CD14-positive monocyte (primary cell): ENCODE results near the gene ENPP6. TPM values are rescaled to one million over a fixed set of nuclear protein-coding genes. Genes with fewer than 3 reads are reported as not detected.

Source experiments
- DNase-seq, 3 donors: peaks; one replicate each; pipeline ENCODE4 v3.0.0-alpha.2; 2011 to 2022
- H2AFZ ChIP-seq: 2 replicates; pipeline ENCODE4 v1.6.0; 2012; ENCODE audit warnings: mild to moderate bottlenecking, low read depth, low read length, inconsistent platforms; ENCODE audit not compliant: insufficient read depth, poor library complexity, severe bottlenecking
- H3K27ac ChIP-seq, 2 donors: 1 replicate in 1 of 2; 2 replicates in 1 of 2; pipeline ENCODE4 v1.5.1; 2012 to 2013; ENCODE audit warnings: low read length in 2 of 2, control low read depth in 1 of 2, inconsistent platforms in 1 of 2, low read depth in 1 of 2, mild to moderate bottlenecking in 1 of 2
- H3K27me3 ChIP-seq, 2 donors: one replicate each; pipeline versions ENCODE4 v1.6.0 to v1.6.1; 2011 to 2013; ENCODE audit warnings: low read length in 2 of 2; ENCODE audit not compliant: control insufficient read depth in 2 of 2, insufficient read depth in 2 of 2
- H3K36me3 ChIP-seq, 2 donors: replicated peaks in 1 of 2; 1 replicate in 1 of 2; 2 replicates in 1 of 2; pipeline versions ENCODE4 v1.5.1 to v1.6.1; 2012 to 2013; ENCODE audit warnings: low read length in 2 of 2, control low read depth in 1 of 2, inconsistent platforms in 1 of 2, mild to moderate bottlenecking in 1 of 2; ENCODE audit not compliant: insufficient read depth in 2 of 2, control insufficient read depth in 1 of 2
- H3K4me1 ChIP-seq, 2 donors: 1 replicate in 1 of 2; 2 replicates in 1 of 2; pipeline versions ENCODE4 v1.5.1 to v1.6.1; 2012 to 2013; ENCODE audit warnings: low read length in 2 of 2, control low read depth in 1 of 2, inconsistent platforms in 1 of 2, mild to moderate bottlenecking in 1 of 2, moderate library complexity in 1 of 2; ENCODE audit not compliant: insufficient read depth in 2 of 2, control insufficient read depth in 1 of 2
- H3K4me2 ChIP-seq: replicated peaks from 2 replicates; pipeline ENCODE3; 2012; ENCODE audit warnings: low read length, moderate library complexity, mild to moderate bottlenecking; ENCODE audit not compliant: poor library complexity, severe bottlenecking; ENCODE audit errors: extremely low read depth
- H3K4me3 ChIP-seq, 3 experiments: fragments of 200-600 bp in 1 of 3; sonication (generic) in 1 of 3; replicated peaks in 1 of 3; 1 replicate in 2 of 3; 2 replicates in 1 of 3; pipeline ENCODE4 v1.5.1; 2011 to 2013; ENCODE audit warnings: low read length in 3 of 3, mild to moderate bottlenecking in 3 of 3, control low read depth in 2 of 3, low read depth in 2 of 3, inconsistent platforms in 1 of 3, moderate library complexity in 1 of 3
- H3K79me2 ChIP-seq: 2 replicates; pipeline ENCODE4 v1.6.0; 2012; ENCODE audit warnings: mild to moderate bottlenecking, control low read depth, inconsistent platforms, low read length, moderate library complexity; ENCODE audit not compliant: insufficient read depth
- H3K9ac ChIP-seq: 2 replicates; pipeline ENCODE4 v1.6.0; 2017; ENCODE audit warnings: low read length, mild to moderate bottlenecking; ENCODE audit not compliant: insufficient read depth, poor library complexity, severe bottlenecking
- H3K9me3 ChIP-seq, 2 donors: replicated peaks in 1 of 2; 1 replicate in 1 of 2; 2 replicates in 1 of 2; pipeline versions ENCODE4 v1.5.1 to v1.6.1; 2012 to 2013; ENCODE audit warnings: low read length in 2 of 2, control low read depth in 1 of 2; ENCODE audit not compliant: control insufficient read depth in 1 of 2, insufficient read depth in 1 of 2
- H4K20me1 ChIP-seq: 2 replicates; pipeline ENCODE4 v1.6.0; 2012; ENCODE audit warnings: mild to moderate bottlenecking, low read length, control low read depth, moderate library complexity; ENCODE audit not compliant: insufficient read depth
- H3K27ac Mint-ChIP-seq, 7 donors: one replicate each; pipeline ENCODE4 v1.8.0; 2020; ENCODE audit warnings: mild to moderate bottlenecking in 7 of 7, mixed read lengths in 7 of 7, moderate library complexity in 6 of 7, inconsistent platforms in 2 of 7
- H3K27me3 Mint-ChIP-seq, 3 donors: one replicate each; pipeline ENCODE4 v1.8.0; 2021 to 2022; ENCODE audit warnings: low read depth in 3 of 3, mild to moderate bottlenecking in 3 of 3, mixed read lengths in 3 of 3, moderate library complexity in 3 of 3, inconsistent platforms in 1 of 3
- H3K36me3 Mint-ChIP-seq, 2 donors: one replicate each; pipeline ENCODE4 v1.8.0; 2020; ENCODE audit warnings: mixed read lengths in 2 of 2, inconsistent platforms in 1 of 2, mild to moderate bottlenecking in 1 of 2
- H3K4me1 Mint-ChIP-seq: one replicate; pipeline ENCODE4 v1.8.0; 2020; ENCODE audit warnings: mild to moderate bottlenecking, mixed read lengths
- H3K4me3 Mint-ChIP-seq, 2 donors: one replicate each; pipeline ENCODE4 v1.8.0; 2020; ENCODE audit warnings: mild to moderate bottlenecking in 2 of 2, mixed read lengths in 2 of 2, moderate library complexity in 1 of 2
- H3K9me3 Mint-ChIP-seq, 7 donors: one replicate each; pipeline ENCODE4 v1.8.0; 2020 to 2022; ENCODE audit warnings: mixed read lengths in 7 of 7, mild to moderate bottlenecking in 6 of 7, moderate library complexity in 6 of 7, inconsistent platforms in 2 of 7
- WGBS: methylation state at CpG from one replicate; pipeline ENCODE4 v1.1.5; 2013; ENCODE audit warnings: missing lambda C conversion rate; ENCODE audit not compliant: insufficient coverage; 5-methylcytosine and 5-hydroxymethylcytosine counted together
- intact Hi-C, 2 donors: fragments of 100-400 bp; cut with micrococcal nuclease; formaldehyde crosslinking; loops; one replicate each; pipeline versions ENCODE4 v1.15.0 to v1.15.1; 2023
- polyA plus RNA-seq, 3 donors: library from polyadenylated mRNA; depleted of rRNA in 1 of 3; unstranded in 2 of 3; stranded (reverse) in 1 of 3; fragments of 300-500 nt in 2 of 3; fragments of >200 nt in 1 of 3; fragmentation: Illumina TruSeq in 2 of 3; gene quantifications; 1 replicate in 2 of 3; 2 replicates in 1 of 3; pipeline ENCODE4 v1.2.3, GENCODE V29; 2012 to 2021
- TF ChIP-seq, protein P1 (sequence below): fragments of 200-600 bp; IDR thresholded peaks from one replicate; pipeline ENCODE4 v1.8.0; 2022; ENCODE audit warnings: antibody characterized with exemption, mild to moderate bottlenecking

ENPP6 gene
- polyA plus RNA-seq, 3 donors = 0.05 TPM; not detected in 2

DNA sequence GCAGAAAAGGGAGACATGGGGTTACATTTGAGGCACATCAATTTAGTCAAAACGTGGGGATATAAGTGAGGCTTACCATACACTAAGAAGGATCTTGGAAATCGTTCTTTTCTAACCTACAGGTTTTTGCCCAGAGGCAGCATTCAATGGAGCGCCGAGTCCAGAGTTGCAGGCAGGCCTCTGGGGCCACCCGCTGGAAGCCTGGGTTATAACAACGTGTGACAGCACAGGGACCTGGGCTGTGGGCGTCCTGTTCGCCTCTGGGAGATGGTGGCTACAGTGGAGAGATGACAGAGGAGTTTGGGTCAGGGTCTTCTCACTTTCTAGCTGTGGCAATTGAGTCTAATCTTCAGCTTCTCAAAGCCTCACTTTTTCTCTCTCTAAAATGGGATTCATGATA is 53.9 kb downstream of the ENPP6 start:
- Histone ChIP-seq H3K79me2 (no peaks in the 10 kb centered on the region), H3K9me3 (no peaks in the 10 kb centered on the region), H3K4me2 (no peak overlapping the region), H3K9ac (no peak overlapping the region), H3K27me3 (peaks cover 12 to 13% of the 10 kb centered on the region in 2 donors), H3K27ac (no peak overlapping the region), H3K4me1 (peaks cover 3 to 8% of the 10 kb centered on the region in 2 donors), H3K36me3 (no peaks in the 10 kb centered on the region), H2AFZ (no peak overlapping the region), H3K4me3 (no peak overlapping the region), H4K20me1 (no peaks in the 10 kb centered on the region)
- peaks cover 6% of the 10 kb centered on the region for H3K4me1 Mint-ChIP-seq
- TF ChIP-seq, protein P1, sequence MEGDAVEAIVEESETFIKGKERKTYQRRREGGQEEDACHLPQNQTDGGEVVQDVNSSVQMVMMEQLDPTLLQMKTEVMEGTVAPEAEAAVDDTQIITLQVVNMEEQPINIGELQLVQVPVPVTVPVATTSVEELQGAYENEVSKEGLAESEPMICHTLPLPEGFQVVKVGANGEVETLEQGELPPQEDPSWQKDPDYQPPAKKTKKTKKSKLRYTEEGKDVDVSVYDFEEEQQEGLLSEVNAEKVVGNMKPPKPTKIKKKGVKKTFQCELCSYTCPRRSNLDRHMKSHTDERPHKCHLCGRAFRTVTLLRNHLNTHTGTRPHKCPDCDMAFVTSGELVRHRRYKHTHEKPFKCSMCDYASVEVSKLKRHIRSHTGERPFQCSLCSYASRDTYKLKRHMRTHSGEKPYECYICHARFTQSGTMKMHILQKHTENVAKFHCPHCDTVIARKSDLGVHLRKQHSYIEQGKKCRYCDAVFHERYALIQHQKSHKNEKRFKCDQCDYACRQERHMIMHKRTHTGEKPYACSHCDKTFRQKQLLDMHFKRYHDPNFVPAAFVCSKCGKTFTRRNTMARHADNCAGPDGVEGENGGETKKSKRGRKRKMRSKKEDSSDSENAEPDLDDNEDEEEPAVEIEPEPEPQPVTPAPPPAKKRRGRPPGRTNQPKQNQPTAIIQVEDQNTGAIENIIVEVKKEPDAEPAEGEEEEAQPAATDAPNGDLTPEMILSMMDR = no peak
- no peak for DNase-seq
- no peak overlapping the region for H3K27ac Mint-ChIP-seq
- no peaks in the 10 kb centered on the region for H3K9me3 Mint-ChIP-seq
- intact Hi-C loops = no loop called here
- H3K27me3 Mint-ChIP-seq = peaks cover 26 to 37% (median 30%) of the 10 kb centered on the region in 3 donors
- WGBS = 11% methylated on average over 4 of the region's 8 CpGs
- H3K4me3 Mint-ChIP-seq = no peak overlapping the region
- no peaks in the 10 kb centered on the region for H3K36me3 Mint-ChIP-seq

DNA sequence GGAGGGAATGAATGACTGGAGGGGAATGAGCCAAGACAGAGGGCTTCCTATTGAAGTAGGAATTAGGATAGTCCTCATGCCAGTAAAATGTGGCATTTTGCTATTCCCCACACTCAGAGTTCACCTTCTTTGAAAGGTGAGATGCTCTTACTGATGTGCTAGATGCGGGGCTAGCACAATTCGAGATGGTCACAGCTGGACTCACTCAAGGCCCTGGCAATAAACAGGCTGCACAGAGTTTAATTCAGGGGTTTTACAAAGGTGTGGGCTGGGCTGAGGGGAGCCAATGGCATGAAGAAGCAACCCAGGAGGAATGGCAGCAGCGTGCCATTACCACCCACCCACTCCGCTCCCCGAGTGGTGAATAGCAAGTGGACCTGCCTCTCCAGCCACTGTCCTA is 55.1 kb downstream of the ENPP6 start:
- Histone ChIP-seq H3K36me3 (no peaks in the 10 kb centered on the region), H3K9ac (no peak overlapping the region), H3K27me3 (peaks cover 5 to 8% of the 10 kb centered on the region in 2 donors), H3K4me2 (no peak overlapping the region), H3K4me3 (no peak overlapping the region), H3K9me3 (no peaks in the 10 kb centered on the region), H3K79me2 (no peaks in the 10 kb centered on the region), H4K20me1 (no peaks in the 10 kb centered on the region), H3K4me1 (no peaks in the 10 kb centered on the region), H2AFZ (no peak overlapping the region), H3K27ac (no peak overlapping the region)
- H3K4me3 Mint-ChIP-seq = no peak overlapping the region
- H3K9me3 Mint-ChIP-seq = no peaks in the 10 kb centered on the region
- no peaks in the 10 kb centered on the region for H3K36me3 Mint-ChIP-seq
- intact Hi-C loops = no loop called here
- peaks cover 18 to 27% (median 25%) of the 10 kb centered on the region in 3 donors for H3K27me3 Mint-ChIP-seq
- 80% methylated on average over 2 of the region's 5 CpGs for WGBS
- H3K4me1 Mint-ChIP-seq = no peaks in the 10 kb centered on the region
- no peak overlapping the region for H3K27ac Mint-ChIP-seq
- DNase-seq = no peak
- TF ChIP-seq, protein P1 = no peak
